Measurements from ENCODE around the gene RELN. TPM values are rescaled to one million over a fixed set of nuclear protein-coding genes. Genes with fewer than 3 reads are reported as not detected.

Gene RELN
- total RNA-seq, 1 experiment from 2014 or later = 0.20 TPM

GRCh38 chr7:103981003-103981423 is 8.4 kb downstream of the RELN start:
- TF ChIP-seq GRHL2 (CRISPR knock-in tag; IDR thresholded peaks at IDR 0.05; ENCODE audit: insufficient replicate concordance, severe bottlenecking) (no peak), ZSCAN18 (CRISPR knock-in tag; IDR thresholded peaks at IDR 0.05) (no peak), ZNF232 (CRISPR knock-in tag; IDR thresholded peaks at IDR 0.05) (no peak), NR1H2 (CRISPR knock-in tag; IDR thresholded peaks at IDR 0.05) (no peak), RELA (CRISPR knock-in tag; IDR thresholded peaks at IDR 0.05; ENCODE audit: borderline replicate concordance) (no peak), TEAD1 (CRISPR knock-in tag; IDR thresholded peaks at IDR 0.05) (no peak), SOX15 (CRISPR knock-in tag; IDR thresholded peaks at IDR 0.05) (no peak), ZNF263 (CRISPR knock-in tag; IDR thresholded peaks at IDR 0.05; ENCODE audit: low read depth) (no peak), ZNF425 (CRISPR knock-in tag; conservative IDR thresholded peaks at IDR 0.05) (no peak), CREM (CRISPR knock-in tag; IDR thresholded peaks at IDR 0.05) (no peak), NFE2L1 (CRISPR knock-in tag; IDR thresholded peaks at IDR 0.05) (no peak), JUN (CRISPR knock-in tag; IDR thresholded peaks at IDR 0.05) (no peak), GABPB1 (CRISPR knock-in tag; IDR thresholded peaks at IDR 0.05) (no peak), SP1 (CRISPR knock-in tag; conservative IDR thresholded peaks at IDR 0.05) (no peak), CTCF (IDR thresholded peaks at IDR 0.05) (no peak), CBFB (CRISPR knock-in tag; IDR thresholded peaks at IDR 0.05; ENCODE audit: low read depth) (no peak), RORB (CRISPR knock-in tag; IDR thresholded peaks at IDR 0.05) (no peak)
- TF ChIP-seq, protein P1, sequence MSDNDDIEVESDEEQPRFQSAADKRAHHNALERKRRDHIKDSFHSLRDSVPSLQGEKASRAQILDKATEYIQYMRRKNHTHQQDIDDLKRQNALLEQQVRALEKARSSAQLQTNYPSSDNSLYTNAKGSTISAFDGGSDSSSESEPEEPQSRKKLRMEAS (CRISPR knock-in tag; IDR thresholded peaks at IDR 0.05) = no peak
- TF ChIP-seq, protein P2, sequence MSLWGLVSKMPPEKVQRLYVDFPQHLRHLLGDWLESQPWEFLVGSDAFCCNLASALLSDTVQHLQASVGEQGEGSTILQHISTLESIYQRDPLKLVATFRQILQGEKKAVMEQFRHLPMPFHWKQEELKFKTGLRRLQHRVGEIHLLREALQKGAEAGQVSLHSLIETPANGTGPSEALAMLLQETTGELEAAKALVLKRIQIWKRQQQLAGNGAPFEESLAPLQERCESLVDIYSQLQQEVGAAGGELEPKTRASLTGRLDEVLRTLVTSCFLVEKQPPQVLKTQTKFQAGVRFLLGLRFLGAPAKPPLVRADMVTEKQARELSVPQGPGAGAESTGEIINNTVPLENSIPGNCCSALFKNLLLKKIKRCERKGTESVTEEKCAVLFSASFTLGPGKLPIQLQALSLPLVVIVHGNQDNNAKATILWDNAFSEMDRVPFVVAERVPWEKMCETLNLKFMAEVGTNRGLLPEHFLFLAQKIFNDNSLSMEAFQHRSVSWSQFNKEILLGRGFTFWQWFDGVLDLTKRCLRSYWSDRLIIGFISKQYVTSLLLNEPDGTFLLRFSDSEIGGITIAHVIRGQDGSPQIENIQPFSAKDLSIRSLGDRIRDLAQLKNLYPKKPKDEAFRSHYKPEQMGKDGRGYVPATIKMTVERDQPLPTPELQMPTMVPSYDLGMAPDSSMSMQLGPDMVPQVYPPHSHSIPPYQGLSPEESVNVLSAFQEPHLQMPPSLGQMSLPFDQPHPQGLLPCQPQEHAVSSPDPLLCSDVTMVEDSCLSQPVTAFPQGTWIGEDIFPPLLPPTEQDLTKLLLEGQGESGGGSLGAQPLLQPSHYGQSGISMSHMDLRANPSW (CRISPR knock-in tag; conservative IDR thresholded peaks at IDR 0.05; ENCODE audit: low read depth) = no peak
- TF ChIP-seq, protein P3, sequence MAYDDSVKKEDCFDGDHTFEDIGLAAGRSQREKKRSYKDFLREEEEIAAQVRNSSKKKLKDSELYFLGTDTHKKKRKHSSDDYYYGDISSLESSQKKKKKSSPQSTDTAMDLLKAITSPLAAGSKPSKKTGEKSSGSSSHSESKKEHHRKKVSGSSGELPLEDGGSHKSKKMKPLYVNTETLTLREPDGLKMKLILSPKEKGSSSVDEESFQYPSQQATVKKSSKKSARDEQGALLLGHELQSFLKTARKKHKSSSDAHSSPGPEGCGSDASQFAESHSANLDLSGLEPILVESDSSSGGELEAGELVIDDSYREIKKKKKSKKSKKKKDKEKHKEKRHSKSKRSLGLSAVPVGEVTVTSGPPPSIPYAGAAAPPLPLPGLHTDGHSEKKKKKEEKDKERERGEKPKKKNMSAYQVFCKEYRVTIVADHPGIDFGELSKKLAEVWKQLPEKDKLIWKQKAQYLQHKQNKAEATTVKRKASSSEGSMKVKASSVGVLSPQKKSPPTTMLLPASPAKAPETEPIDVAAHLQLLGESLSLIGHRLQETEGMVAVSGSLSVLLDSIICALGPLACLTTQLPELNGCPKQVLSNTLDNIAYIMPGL (CRISPR knock-in tag; IDR thresholded peaks at IDR 0.05) = no peak
- POLR2A ChIA-PET = no interaction called here
- no peak overlapping the region for H3K4me3 Mint-ChIP-seq
- no peaks in the 10 kb centered on the region for H3K36me3 Mint-ChIP-seq
- H3K27ac Mint-ChIP-seq = no peak overlapping the region
- CTCF ChIA-PET = no interaction called here
- ATAC-seq (no peak), DNase-seq (ENCODE audit: low spot score) (no peak)
- peaks cover 20% of the 10 kb centered on the region for H3K27me3 Mint-ChIP-seq (ENCODE audit: low read depth)
- no peaks in the 10 kb centered on the region for H3K9me3 Mint-ChIP-seq
- H3K4me1 Mint-ChIP-seq = no peaks in the 10 kb centered on the region
